ENCODE results near the gene FOXP2. TPM values are rescaled to one million over a fixed set of nuclear protein-coding genes. Genes with fewer than 3 reads are reported as not detected.
"Not testable (repeated sequence)": the region's sequence is repeated elsewhere in the genome, so short reads cannot be mapped to it uniquely, and the experiment has no call there.

The FOXP2 gene
- total and polyA plus RNA-seq, 7 donors: 1.6 to 150 (median 91.2) TPM

- TF ChIP-seq CTCF (IDR thresholded peaks at IDR 0.05): no peak
- no peak for TF ChIP-seq EP300 (IDR thresholded peaks at IDR 0.05)
- no peak for TF ChIP-seq POLR2AphosphoS5 (IDR thresholded peaks at IDR 0.05)
- no peak for TF ChIP-seq POLR2A (IDR thresholded peaks at IDR 0.05)
- Histone ChIP-seq H3K4me3 (no peak overlapping the region), H3K27ac (peak overlapping the region in 2 of 4 donors; percentile 47 to 60), H3K27me3 (no peaks in the 10 kb centered on the region), H3K4me1 (peaks cover 0 to 29% (median 10%) of the 10 kb centered on the region in 4 donors), H3K9me3 (no peaks in the 10 kb centered on the region), H3K36me3 (no peaks in the 10 kb centered on the region)
- WGBS, 2 donors: 88 to 92% methylated on average over 1 of the region's 1 CpG
- intact Hi-C loops (cut with DNase I): loop anchor here (5.0 kb wide), 1 partner anchor 80 kb away; no protein-coding TSS in a partner anchor
- no peak for DNase-seq
Measured at GRCh38 chr7:114507381-114507780, 92.8 kb downstream of the FOXP2 start.

GRCh38 chr7:114508086-114508485, 93.5 kb downstream of the FOXP2 start:
- TF ChIP-seq POLR2AphosphoS5 (IDR thresholded peaks at IDR 0.05): no peak
- no peak for TF ChIP-seq POLR2A (IDR thresholded peaks at IDR 0.05)
- no peak for TF ChIP-seq EP300 (IDR thresholded peaks at IDR 0.05)
- TF ChIP-seq CTCF (IDR thresholded peaks at IDR 0.05): no peak
- no peak overlapping the region for H3K4me3 ChIP-seq
- H3K27me3 ChIP-seq: no peaks in the 10 kb centered on the region
- no peaks in the 10 kb centered on the region for H3K36me3 ChIP-seq
- H3K4me1 ChIP-seq: peaks cover 0 to 23% (median 4%) of the 10 kb centered on the region in 4 donors
- H3K9me3 ChIP-seq: no peaks in the 10 kb centered on the region
- intact Hi-C loops (cut with DNase I): loop anchor here (5.0 kb wide), 1 partner anchor 81 kb away; no protein-coding TSS in a partner anchor
- H3K27ac ChIP-seq: peak overlapping the region in 2 of 4 donors; percentile 47 to 60
- no peak for DNase-seq

GRCh38 chr7:114510824-114511223, 96.2 kb downstream of the FOXP2 start:
- intact Hi-C loops (cut with DNase I); H3K9me3 ChIP-seq; DNase-seq; H3K4me3 ChIP-seq; H3K27ac ChIP-seq; H3K36me3 ChIP-seq; H3K27me3 ChIP-seq: not testable (repeated sequence)
- peaks cover 0 to 13% (median 4%) of the 10 kb centered on the region in 4 donors for H3K4me1 ChIP-seq
- WGBS, 2 donors: 88 to 98% methylated on average over 1 of the region's 1 CpG

DNA sequence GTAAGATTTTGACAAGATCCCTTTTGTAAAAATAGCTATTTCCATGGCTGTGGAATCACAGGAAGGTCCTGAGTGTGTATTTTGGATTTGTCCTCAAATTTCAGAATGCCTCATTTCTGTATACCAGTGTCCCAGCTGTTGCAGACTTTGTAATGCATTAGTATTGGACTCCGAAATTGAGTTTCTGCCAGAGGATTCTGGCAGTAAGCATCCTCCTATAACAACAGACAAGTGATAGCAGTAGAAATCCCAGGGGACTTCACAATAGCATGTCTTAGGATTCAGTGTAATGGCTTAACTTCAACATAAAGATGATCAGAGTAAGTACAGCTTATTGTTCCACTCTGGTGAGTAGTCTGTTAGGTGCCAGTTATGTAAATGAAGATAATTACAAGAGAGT, 104.6 kb downstream of the FOXP2 start:
- TF ChIP-seq POLR2AphosphoS5 (IDR thresholded peaks at IDR 0.05) (no peak), EP300 (IDR thresholded peaks at IDR 0.05) (no peak), CTCF (IDR thresholded peaks at IDR 0.05) (no peak), POLR2A (IDR thresholded peaks at IDR 0.05) (no peak)
- Histone ChIP-seq H3K27me3 (no peaks in the 10 kb centered on the region), H3K36me3 (no peaks in the 10 kb centered on the region), H3K9me3 (no peaks in the 10 kb centered on the region), H3K4me3 (no peak overlapping the region), H3K27ac (no peak overlapping the region), H3K4me1 (peaks cover 0 to 15% (median 10%) of the 10 kb centered on the region in 4 donors)
- DNase-seq: no peak
- intact Hi-C loops (cut with DNase I): no loop called here
- 74 to 78% methylated on average over 1 of the region's 1 CpG for WGBS, 2 donors

- WGBS, 2 donors: 80 to 85% methylated on average over 1 of the region's 1 CpG
- intact Hi-C loops (cut with DNase I): no loop called here
- no peak for TF ChIP-seq POLR2AphosphoS5 (IDR thresholded peaks at IDR 0.05)
- TF ChIP-seq EP300 (IDR thresholded peaks at IDR 0.05): no peak
- no peak for TF ChIP-seq CTCF (IDR thresholded peaks at IDR 0.05)
- no peak for TF ChIP-seq POLR2A (IDR thresholded peaks at IDR 0.05)
Measured at GRCh38 chr7:114522081-114522480, 107.5 kb downstream of the FOXP2 start.

More at GRCh38 chr7:114522081-114522480, 107.5 kb downstream of the FOXP2 start:
- H3K4me3 ChIP-seq: no peak overlapping the region
- H3K9me3 ChIP-seq: no peaks in the 10 kb centered on the region
- H3K27me3 ChIP-seq: no peaks in the 10 kb centered on the region
- H3K4me1 ChIP-seq: peaks cover 0 to 15% (median 11%) of the 10 kb centered on the region in 4 donors
- no peak for DNase-seq
- H3K36me3 ChIP-seq: no peaks in the 10 kb centered on the region
- no peak overlapping the region for H3K27ac ChIP-seq

Measured in sigmoid colon (tissue), 7 donors.